Keratinocyte (primary cell): Measurements from ENCODE around the gene SDHAF2. TPM values are rescaled to one million over a fixed set of nuclear protein-coding genes. Genes with fewer than 3 reads are reported as not detected.

Source experiments
- DNase-seq: peaks from one replicate; pipeline ENCODE4 v3.0.0-alpha.2; 2011; ENCODE audit warnings: low read depth, missing footprints, low spot score
- FAIRE-seq: peaks from 2 replicates; lab custom pipeline; 2011; peaks lifted over from hg19 to GRCh38; lab: Jason Lieb, UNC
- H2AFZ ChIP-seq: 2 replicates; pipeline ENCODE4 v1.6.0; 2012; ENCODE audit warnings: low read length, control low read depth, inconsistent platforms; ENCODE audit not compliant: control insufficient read depth
- H3K27ac ChIP-seq: 2 replicates; pipeline ENCODE4 v1.5.1; 2011; ENCODE audit warnings: low read length; ENCODE audit not compliant: control insufficient read depth, insufficient read depth
- H3K27me3 ChIP-seq: 3 replicates; pipeline ENCODE4 v1.6.0; 2011; ENCODE audit warnings: low read length; ENCODE audit not compliant: control insufficient read depth, insufficient read depth; ENCODE audit errors: extremely low read depth
- H3K36me3 ChIP-seq, 2 experiments: 2 replicates in 1 of 2; 3 replicates in 1 of 2; pipeline ENCODE4 v1.5.1; 2011; ENCODE audit warnings: low read length in 2 of 2, mild to moderate bottlenecking in 1 of 2; ENCODE audit not compliant: control insufficient read depth in 2 of 2, insufficient read depth in 2 of 2; ENCODE audit errors: extremely low read depth in 1 of 2
- H3K4me1 ChIP-seq: 3 replicates; pipeline ENCODE4 v1.5.1; 2011; ENCODE audit warnings: low read length; ENCODE audit not compliant: control insufficient read depth, insufficient read depth; ENCODE audit errors: extremely low read depth
- H3K4me2 ChIP-seq: 3 replicates; pipeline ENCODE4 v1.6.0; 2011; ENCODE audit warnings: low read depth, low read length; ENCODE audit not compliant: control insufficient read depth, insufficient read depth; ENCODE audit errors: extremely low read depth
- H3K4me3 ChIP-seq, 3 experiments: fragments of 200-600 bp in 1 of 3; sonication (generic) in 1 of 3; 2 replicates in 2 of 3; 3 replicates in 1 of 3; pipeline ENCODE4 v1.5.1; 2011 to 2016; ENCODE audit warnings: low read length in 3 of 3, mild to moderate bottlenecking in 3 of 3, control low read depth in 2 of 3, inconsistent platforms in 1 of 3, low read depth in 1 of 3, mixed read lengths in 1 of 3, mixed run types in 1 of 3, moderate library complexity in 1 of 3; ENCODE audit not compliant: control insufficient read depth in 2 of 3, insufficient read depth in 2 of 3; ENCODE audit errors: extremely low read depth in 1 of 3
- H3K79me2 ChIP-seq: 2 replicates; pipeline ENCODE4 v1.6.0; 2012; ENCODE audit warnings: low read length; ENCODE audit not compliant: control insufficient read depth, insufficient read depth
- H3K9ac ChIP-seq: 3 replicates; pipeline ENCODE4 v1.6.0; 2011; ENCODE audit warnings: low read length; ENCODE audit not compliant: control insufficient read depth, insufficient read depth; ENCODE audit errors: extremely low read depth
- H3K9me1 ChIP-seq: 3 replicates; pipeline ENCODE4 v1.6.0; 2011; ENCODE audit warnings: low read length; ENCODE audit not compliant: control insufficient read depth, insufficient read depth; ENCODE audit errors: extremely low read depth
- H3K9me3 ChIP-seq: 2 replicates; pipeline ENCODE4 v1.5.1; 2012; ENCODE audit warnings: low read depth, low read length; ENCODE audit not compliant: control insufficient read depth
- H4K20me1 ChIP-seq: 3 replicates; pipeline ENCODE4 v1.6.0; 2011; ENCODE audit warnings: low read length; ENCODE audit not compliant: control insufficient read depth, insufficient read depth; ENCODE audit errors: extremely low read depth
- EZH2 ChIP-seq: IDR thresholded peaks from one replicate; pipeline ENCODE4 v1.6.1; 2012; ENCODE audit warnings: inconsistent platforms, mild to moderate bottlenecking, low read length, moderate library complexity
- dilution Hi-C: fragments of 300-500 bp; cut with MboI; formaldehyde crosslinking; loops from one replicate; pipeline ENCODE4 v1.7.0; 2020; ENCODE audit warnings: low sequenced_read_pairs; ENCODE audit not compliant: extremely low pct_ligation_motif_present
- polyA plus RNA-seq, 5 experiments: library from polyadenylated mRNA; depleted of rRNA in 3 of 5; stranded (reverse) in 3 of 5; stranded (forward) in 1 of 5; unstranded in 1 of 5; fragments of >200 nt; gene quantifications; 1 replicate in 1 of 5; 2 replicates in 3 of 5; 3 replicates in 1 of 5; pipeline versions ENCODE4 v1.2.1 to v1.2.3, GENCODE V29; 2011 to 2012; ENCODE audit warnings: missing spikeins in 2 of 5, low read depth in 1 of 5, low replicate concordance in 1 of 5
- TF ChIP-seq, protein P1 (sequence below), 3 experiments: IDR thresholded peaks in 1 of 3; conservative IDR thresholded peaks in 1 of 3; optimal IDR thresholded peaks in 1 of 3; 2 replicates in 2 of 3; 3 replicates in 1 of 3; pipeline versions ENCODE3 to v1.5.1; 2011; ENCODE audit warnings: low read length in 3 of 3, mild to moderate bottlenecking in 3 of 3, moderate library complexity in 2 of 3, control low read depth in 1 of 3, inconsistent platforms in 1 of 3; ENCODE audit not compliant: insufficient read depth in 2 of 3; ENCODE audit errors: extremely low read depth in 1 of 3

SDHAF2 gene
- polyA plus RNA-seq, 1 donor (not counting 4 experiments of a cell fraction or from before 2014, with no cell fraction given), result 56.4 TPM

DNA sequence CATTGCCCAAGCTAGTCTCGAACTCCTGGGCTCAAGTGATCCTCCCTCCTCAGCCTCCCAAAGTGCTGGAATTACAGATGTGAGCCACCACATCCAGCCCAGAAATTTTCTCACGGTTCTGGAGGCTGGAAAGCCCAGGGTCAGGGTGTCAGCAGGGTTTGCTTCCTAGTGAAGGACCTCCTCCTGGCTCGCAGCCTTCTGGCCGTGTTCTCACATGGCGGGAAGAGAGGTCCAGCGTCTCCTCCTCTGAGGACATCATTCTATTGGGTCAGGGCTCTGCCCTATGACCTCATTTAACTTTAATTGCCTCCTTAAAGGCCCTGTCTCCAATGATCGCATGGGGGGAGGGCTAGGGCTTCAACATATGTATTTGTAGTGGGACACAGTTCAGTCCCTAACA, 38.1 kb downstream of the SDHAF2 start:
- DNase-seq (no peak), FAIRE-seq (no peak)
- H3K9ac ChIP-seq, result no peak overlapping the region
- TF ChIP-seq, protein P1, sequence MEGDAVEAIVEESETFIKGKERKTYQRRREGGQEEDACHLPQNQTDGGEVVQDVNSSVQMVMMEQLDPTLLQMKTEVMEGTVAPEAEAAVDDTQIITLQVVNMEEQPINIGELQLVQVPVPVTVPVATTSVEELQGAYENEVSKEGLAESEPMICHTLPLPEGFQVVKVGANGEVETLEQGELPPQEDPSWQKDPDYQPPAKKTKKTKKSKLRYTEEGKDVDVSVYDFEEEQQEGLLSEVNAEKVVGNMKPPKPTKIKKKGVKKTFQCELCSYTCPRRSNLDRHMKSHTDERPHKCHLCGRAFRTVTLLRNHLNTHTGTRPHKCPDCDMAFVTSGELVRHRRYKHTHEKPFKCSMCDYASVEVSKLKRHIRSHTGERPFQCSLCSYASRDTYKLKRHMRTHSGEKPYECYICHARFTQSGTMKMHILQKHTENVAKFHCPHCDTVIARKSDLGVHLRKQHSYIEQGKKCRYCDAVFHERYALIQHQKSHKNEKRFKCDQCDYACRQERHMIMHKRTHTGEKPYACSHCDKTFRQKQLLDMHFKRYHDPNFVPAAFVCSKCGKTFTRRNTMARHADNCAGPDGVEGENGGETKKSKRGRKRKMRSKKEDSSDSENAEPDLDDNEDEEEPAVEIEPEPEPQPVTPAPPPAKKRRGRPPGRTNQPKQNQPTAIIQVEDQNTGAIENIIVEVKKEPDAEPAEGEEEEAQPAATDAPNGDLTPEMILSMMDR (optimal IDR thresholded peaks at IDR 0.05 in 1 of 3, IDR thresholded peaks at IDR 0.05 in 1 of 3, conservative IDR thresholded peaks at IDR 0.05 in 1 of 3; ENCODE audit: extremely low read depth in 1 of 3, insufficient read depth in 2 of 3, low read length in 3 of 3), result no peak
- no peak for TF ChIP-seq EZH2
- no peaks in the 10 kb centered on the region for H3K9me1 ChIP-seq
- no peak overlapping the region for H3K4me2 ChIP-seq
- H3K79me2 ChIP-seq, result no peaks in the 10 kb centered on the region
- H3K4me1 ChIP-seq, result no peaks in the 10 kb centered on the region
- H3K27ac ChIP-seq, result no peak overlapping the region
- H2AFZ ChIP-seq, result no peak overlapping the region
- H3K9me3 ChIP-seq, result no peaks in the 10 kb centered on the region
- dilution Hi-C loops, result no loop called here
- no peak overlapping the region for H3K4me3 ChIP-seq
- H4K20me1 ChIP-seq, result no peaks in the 10 kb centered on the region
- peaks cover 0 to 4% of the 10 kb centered on the region in 2 experiments for H3K36me3 ChIP-seq
- no peaks in the 10 kb centered on the region for H3K27me3 ChIP-seq

- dilution Hi-C loops, result no loop called here
- FAIRE-seq, result no peak
- no peak overlapping the region for H3K9ac ChIP-seq
- peaks cover 0 to 2% of the 10 kb centered on the region in 2 experiments for H3K36me3 ChIP-seq
- H3K9me1 ChIP-seq, result no peaks in the 10 kb centered on the region
- H3K4me3 ChIP-seq, result no peak overlapping the region
- H4K20me1 ChIP-seq, result no peaks in the 10 kb centered on the region
- no peak for TF ChIP-seq EZH2
- TF ChIP-seq, protein P1 (optimal IDR thresholded peaks at IDR 0.05 in 1 of 3, IDR thresholded peaks at IDR 0.05 in 1 of 3, conservative IDR thresholded peaks at IDR 0.05 in 1 of 3; ENCODE audit: extremely low read depth in 1 of 3, insufficient read depth in 2 of 3, low read length in 3 of 3), result no peak
- no peak overlapping the region for H3K27ac ChIP-seq
- DNase-seq, result no peak
- peaks cover 7% of the 10 kb centered on the region for H3K4me1 ChIP-seq
- peaks cover 2% of the 10 kb centered on the region for H3K27me3 ChIP-seq
- no peaks in the 10 kb centered on the region for H3K79me2 ChIP-seq
- H2AFZ ChIP-seq, result no peak overlapping the region
- H3K9me3 ChIP-seq, result no peaks in the 10 kb centered on the region
- H3K4me2 ChIP-seq, result no peak overlapping the region
These were observed 42.4 kb downstream of the SDHAF2 start for GRCh38 chr11:61472282-61472681.
